Endothelial cell of umbilical vein (primary cell): ENCODE measurements around the gene SETD2. TPM values are rescaled to one million over a fixed set of nuclear protein-coding genes. Genes with fewer than 3 reads are reported as not detected.

Experiments used
- BruUV-seq: library from RNA; stranded (reverse); fragments of 400-500 nt; replicated peaks from 2 replicates; lab custom pipeline; 2021; lab: Mats Ljungman, UMichigan
- CTCF ChIA-PET: fragments of 300-600, 350-600 bp; sonication (Branson Sonifier 250); formaldehyde crosslinking; loops from one replicate; lab custom pipeline; 2021; ENCODE audit warnings: antibody characterized with exemption, inconsistent platforms; lab: Charles Lee
- POLR2A ChIA-PET: fragments of 300-600, 350-600 bp; sonication (Branson Sonifier 250); formaldehyde crosslinking; loops from one replicate; lab custom pipeline; 2021; ENCODE audit warnings: antibody characterized with exemption, inconsistent platforms; lab: Charles Lee
- DNase-seq: peaks from one replicate; pipeline ENCODE4 v3.0.0-alpha.2; 2011; ENCODE audit warnings: low read depth, low spot score
- FAIRE-seq: peaks from 2 replicates; lab custom pipeline; 2011; peaks lifted over from hg19 to GRCh38; lab: Jason Lieb, UNC
- H2AFZ ChIP-seq: 2 replicates; pipeline ENCODE4 v1.6.0; 2012; ENCODE audit warnings: low read depth, low read length, control low read depth, inconsistent platforms
- H3K27ac ChIP-seq: 2 replicates; pipeline ENCODE4 v1.5.1; 2011; ENCODE audit warnings: low read depth, mild to moderate bottlenecking, control low read depth, low read length, moderate library complexity; ENCODE audit not compliant: insufficient read depth
- H3K27me3 ChIP-seq, 2 experiments: 2 replicates each; pipeline versions ENCODE4 v1.6.0 to v1.6.1; 2011; ENCODE audit warnings: low read length in 2 of 2, mixed read lengths in 1 of 2; ENCODE audit not compliant: control insufficient read depth in 2 of 2, insufficient read depth in 2 of 2
- H3K36me3 ChIP-seq, 2 experiments: 2 replicates in 1 of 2; 3 replicates in 1 of 2; pipeline ENCODE4 v1.5.1; 2011; ENCODE audit warnings: low read length in 2 of 2, mild to moderate bottlenecking in 1 of 2, moderate library complexity in 1 of 2; ENCODE audit not compliant: control insufficient read depth in 2 of 2, insufficient read depth in 2 of 2; ENCODE audit errors: extremely low read depth in 1 of 2
- H3K4me1 ChIP-seq: 3 replicates; pipeline ENCODE4 v1.5.1; 2011; ENCODE audit warnings: mild to moderate bottlenecking, low read length; ENCODE audit not compliant: control insufficient read depth, insufficient read depth; ENCODE audit errors: extremely low read depth
- H3K4me2 ChIP-seq: 2 replicates; pipeline ENCODE4 v1.6.1; 2011; ENCODE audit warnings: low read length, control low read depth, mixed read lengths; ENCODE audit not compliant: insufficient read depth
- H3K4me3 ChIP-seq, 3 experiments: fragments of 200-600 bp in 1 of 3; sonication (generic), shearing (Covaris generic) in 1 of 3; replicated peaks in 1 of 3; 2 replicates each; pipeline ENCODE4 v1.5.1; 2011 to 2016; ENCODE audit warnings: control low read depth in 3 of 3, low read length in 3 of 3, mild to moderate bottlenecking in 2 of 3, inconsistent platforms in 1 of 3, low read depth in 1 of 3, moderate library complexity in 1 of 3; ENCODE audit not compliant: insufficient read depth in 1 of 3
- H3K79me2 ChIP-seq: 2 replicates; pipeline ENCODE4 v1.6.0; 2012; ENCODE audit warnings: low read length, inconsistent platforms; ENCODE audit not compliant: control insufficient read depth, insufficient read depth
- H3K9ac ChIP-seq: replicated peaks from 2 replicates; pipeline ENCODE3; 2011; ENCODE audit warnings: low read length, control low read depth; ENCODE audit not compliant: insufficient read depth; ENCODE audit errors: extremely low read depth
- H3K9me1 ChIP-seq: replicated peaks from 3 replicates; pipeline ENCODE4 v1.6.0; 2011; ENCODE audit warnings: mild to moderate bottlenecking, low read length; ENCODE audit not compliant: control insufficient read depth, insufficient read depth; ENCODE audit errors: extremely low read depth
- H3K9me3 ChIP-seq: replicated peaks from 2 replicates; pipeline ENCODE4 v1.5.1; 2012; ENCODE audit warnings: low read length, inconsistent platforms; ENCODE audit not compliant: control insufficient read depth, insufficient read depth
- H4K20me1 ChIP-seq: replicated peaks from 2 replicates; pipeline ENCODE3; 2011; ENCODE audit warnings: mild to moderate bottlenecking, low read length; ENCODE audit not compliant: control insufficient read depth, insufficient read depth; ENCODE audit errors: extremely low read depth
- CTCF ChIP-seq, 2 donors: IDR thresholded peaks; 1 replicate in 1 of 2; 2 replicates in 1 of 2; pipeline ENCODE4 v1.5.1; 2011; ENCODE audit warnings: low read length in 2 of 2, mild to moderate bottlenecking in 2 of 2, moderate library complexity in 2 of 2, control low read depth in 1 of 2, inconsistent platforms in 1 of 2, low read depth in 1 of 2; ENCODE audit not compliant: insufficient read depth in 1 of 2; ENCODE audit errors: extremely low read depth in 1 of 2
- EZH2 ChIP-seq: IDR thresholded peaks from 2 replicates; pipeline ENCODE4 v1.6.1; 2012; ENCODE audit warnings: borderline replicate concordance, low read depth, mild to moderate bottlenecking, moderate library complexity, low read length, inconsistent platforms; ENCODE audit not compliant: severe bottlenecking
- FOS ChIP-seq: IDR thresholded peaks from 2 replicates; pipeline ENCODE4 v1.6.1; 2011; ENCODE audit warnings: mild to moderate bottlenecking, low read length, moderate library complexity, borderline replicate concordance; ENCODE audit not compliant: insufficient read depth
- GATA2 ChIP-seq: IDR thresholded peaks from 2 replicates; pipeline ENCODE4 v1.7.0; 2011; ENCODE audit warnings: low read depth, mild to moderate bottlenecking, moderate library complexity, mixed read lengths, low read length; ENCODE audit not compliant: insufficient read length, insufficient read depth
- JUN ChIP-seq: IDR thresholded peaks from 2 replicates; pipeline ENCODE4 v1.6.1; 2011; ENCODE audit warnings: borderline replicate concordance, low read depth; ENCODE audit not compliant: insufficient read length, insufficient read depth
- MAX ChIP-seq: IDR thresholded peaks from 2 replicates; pipeline ENCODE4 v1.6.1; 2011; ENCODE audit not compliant: insufficient read depth, insufficient read length
- MYC ChIP-seq: IDR thresholded peaks from one replicate; pipeline ENCODE4 v1.6.1; 2011; ENCODE audit warnings: mild to moderate bottlenecking, low read depth, low read length
- POLR2A ChIP-seq: IDR thresholded peaks from 2 replicates; pipeline ENCODE4 v1.6.1; 2012; ENCODE audit warnings: low read depth, mild to moderate bottlenecking, control low read depth, low read length
- POLR2AphosphoS5 ChIP-seq: IDR thresholded peaks from 2 replicates; pipeline ENCODE4 v1.6.1; 2012; ENCODE audit warnings: low read depth, mild to moderate bottlenecking, control low read depth, low read length, moderate library complexity; ENCODE audit not compliant: insufficient read depth
- dilution Hi-C: fragments of 300-500 bp; cut with MboI; formaldehyde crosslinking; loops from one replicate; pipeline ENCODE4 v1.15.0; 2019; ENCODE audit warnings: low sequenced_read_pairs; ENCODE audit not compliant: extremely low pct_ligation_motif_present
- intact Hi-C: fragments of 100-400 bp; cut with micrococcal nuclease; formaldehyde crosslinking; loops from one replicate; pipeline ENCODE4 v1.10.0; 2022
- polyA plus RNA-seq, 4 experiments: library from polyadenylated mRNA; depleted of rRNA in 3 of 4; stranded (reverse) in 3 of 4; unstranded in 1 of 4; fragments of >200 nt; gene quantifications; 2 replicates each; pipeline versions ENCODE4 v1.2.1 to v1.2.3, GENCODE V29; 2011 to 2012; ENCODE audit warnings: missing spikeins in 1 of 4
- total RNA-seq: library from RNA; stranded (reverse); gene quantifications from 2 replicates; pipeline ENCODE4 v1.2.3, GENCODE V29; 2021

SETD2 gene
- total and polyA plus RNA-seq, 2 donors (not counting 3 experiments of a cell fraction or from before 2014, with no cell fraction given): 13.7 to 41.4 TPM

- no peaks in the 10 kb centered on the region for H3K79me2 ChIP-seq
- dilution Hi-C loops (no loop called here), intact Hi-C loops (no loop called here)
- no peak overlapping the region for H3K4me2 ChIP-seq
- TSS peak; percentile 51 for BruUV-seq
- no peak for DNase-seq
- CTCF ChIA-PET: interaction anchor here (1.0 kb wide), 1 partner anchor 12 kb away, joined by 4 read pairs; no protein-coding TSS in a partner anchor
- H3K27ac ChIP-seq: no peak overlapping the region
- H3K36me3 ChIP-seq: peaks cover 8 to 13% of the 10 kb centered on the region in 2 experiments
- H3K9me1 ChIP-seq: no peaks in the 10 kb centered on the region
- H3K4me1 ChIP-seq: no peaks in the 10 kb centered on the region
- no peak overlapping the region for H2AFZ ChIP-seq
- no peaks in the 10 kb centered on the region for H3K27me3 ChIP-seq
- H3K9ac ChIP-seq: no peak overlapping the region
- POLR2A ChIA-PET: no interaction called here
- FAIRE-seq: no peak
- no peak for TF ChIP-seq POLR2AphosphoS5
- no peak for TF ChIP-seq GATA2
- no peak for TF ChIP-seq JUN
- no peak for TF ChIP-seq CTCF (IDR thresholded peaks at IDR 0.05; ENCODE audit: extremely low read depth in 1 of 2, insufficient read depth in 1 of 2, low read depth in 1 of 2, low read length in 2 of 2)
- no peak for TF ChIP-seq MAX
- no peak for TF ChIP-seq POLR2A
- no peak for TF ChIP-seq FOS
- TF ChIP-seq EZH2: no peak
- no peak for TF ChIP-seq MYC
- H3K9me3 ChIP-seq: no peaks in the 10 kb centered on the region
- H4K20me1 ChIP-seq: no peaks in the 10 kb centered on the region
- no peak overlapping the region for H3K4me3 ChIP-seq
Observed at GRCh38 chr3:47083786-47084185, 80.1 kb downstream of the SETD2 start.
